ENCODE measurements around the gene LRRC8D. TPM values are rescaled to one million over a fixed set of nuclear protein-coding genes. Genes with fewer than 3 reads are reported as not detected.
A peak's percentile ranks its signal among the peaks of the same experiment; 100 is the strongest.

LRRC8D gene
- polyA plus RNA-seq, 2 of the 4 experiments (the other 2 are of a cell fraction) = 41.8 to 76.7 TPM

DNA sequence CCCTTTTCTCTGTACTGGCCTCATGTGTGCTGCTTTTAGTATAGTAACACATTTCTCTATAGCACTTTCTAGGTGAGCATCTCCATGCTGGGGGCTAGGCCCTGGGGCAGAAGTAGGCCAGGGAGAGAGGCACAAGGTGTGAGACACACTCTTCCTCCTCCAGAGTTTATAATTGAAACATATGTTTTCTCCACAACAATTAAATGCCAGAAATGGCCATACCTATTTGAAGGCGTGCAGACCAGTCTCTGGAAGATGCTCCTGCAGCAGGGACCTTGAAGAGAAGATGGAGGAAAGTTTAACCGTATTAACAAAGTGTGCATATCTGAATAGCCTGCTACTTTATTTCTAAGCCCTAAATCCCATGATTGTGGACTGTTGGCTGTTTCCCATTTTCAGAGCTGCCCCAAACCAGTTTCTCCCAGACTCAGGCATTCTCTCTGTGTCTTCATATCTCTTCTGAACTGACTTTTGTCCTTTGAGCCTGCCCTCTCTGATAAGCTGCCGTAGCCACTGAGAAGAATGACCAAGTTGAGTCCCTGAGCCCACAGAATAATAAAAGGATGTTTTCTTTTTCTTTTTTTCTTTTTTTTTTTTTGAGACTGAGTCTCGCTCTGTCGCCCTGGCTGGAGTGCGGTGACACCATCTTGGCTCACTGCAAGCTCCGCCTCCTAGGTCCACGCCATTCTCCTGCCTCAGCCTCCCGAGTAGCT, 81.3 kb downstream of the LRRC8D start:
- TF ChIP-seq HOXB5 (CRISPR knock-in tag; IDR thresholded peaks at IDR 0.05) (no peak), HEYL (CRISPR knock-in tag; IDR thresholded peaks at IDR 0.05) (no peak), FOSB (CRISPR knock-in tag; IDR thresholded peaks at IDR 0.05) (no peak), ZSCAN20 (CRISPR knock-in tag; IDR thresholded peaks at IDR 0.05) (no peak), NPAS2 (CRISPR knock-in tag; IDR thresholded peaks at IDR 0.05; ENCODE audit: borderline replicate concordance) (no peak), HDAC2 (IDR thresholded peaks at IDR 0.05) (no peak), GATA3 (IDR thresholded peaks at IDR 0.05; ENCODE audit: borderline replicate concordance) (no peak), KDM5A (IDR thresholded peaks at IDR 0.05) (no peak), CEBPB (IDR thresholded peaks at IDR 0.05) (no peak), NR3C1 (IDR thresholded peaks at IDR 0.05) (no peak), MAFK (IDR thresholded peaks at IDR 0.05; ENCODE audit: partially characterized antibody) (no peak), EHMT2 (IDR thresholded peaks at IDR 0.05; ENCODE audit: low read depth) (no peak)
- TF ChIP-seq, protein P1, sequence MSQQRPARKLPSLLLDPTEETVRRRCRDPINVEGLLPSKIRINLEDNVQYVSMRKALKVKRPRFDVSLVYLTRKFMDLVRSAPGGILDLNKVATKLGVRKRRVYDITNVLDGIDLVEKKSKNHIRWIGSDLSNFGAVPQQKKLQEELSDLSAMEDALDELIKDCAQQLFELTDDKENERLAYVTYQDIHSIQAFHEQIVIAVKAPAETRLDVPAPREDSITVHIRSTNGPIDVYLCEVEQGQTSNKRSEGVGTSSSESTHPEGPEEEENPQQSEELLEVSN (IDR thresholded peaks at IDR 0.05; ENCODE audit: borderline replicate concordance, low read depth) = no peak
- TF ChIP-seq, protein P2, sequence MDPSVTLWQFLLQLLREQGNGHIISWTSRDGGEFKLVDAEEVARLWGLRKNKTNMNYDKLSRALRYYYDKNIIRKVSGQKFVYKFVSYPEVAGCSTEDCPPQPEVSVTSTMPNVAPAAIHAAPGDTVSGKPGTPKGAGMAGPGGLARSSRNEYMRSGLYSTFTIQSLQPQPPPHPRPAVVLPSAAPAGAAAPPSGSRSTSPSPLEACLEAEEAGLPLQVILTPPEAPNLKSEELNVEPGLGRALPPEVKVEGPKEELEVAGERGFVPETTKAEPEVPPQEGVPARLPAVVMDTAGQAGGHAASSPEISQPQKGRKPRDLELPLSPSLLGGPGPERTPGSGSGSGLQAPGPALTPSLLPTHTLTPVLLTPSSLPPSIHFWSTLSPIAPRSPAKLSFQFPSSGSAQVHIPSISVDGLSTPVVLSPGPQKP (IDR thresholded peaks at IDR 0.05; ENCODE audit: low read depth, low read length) = no peak
- TF ChIP-seq, protein P3, sequence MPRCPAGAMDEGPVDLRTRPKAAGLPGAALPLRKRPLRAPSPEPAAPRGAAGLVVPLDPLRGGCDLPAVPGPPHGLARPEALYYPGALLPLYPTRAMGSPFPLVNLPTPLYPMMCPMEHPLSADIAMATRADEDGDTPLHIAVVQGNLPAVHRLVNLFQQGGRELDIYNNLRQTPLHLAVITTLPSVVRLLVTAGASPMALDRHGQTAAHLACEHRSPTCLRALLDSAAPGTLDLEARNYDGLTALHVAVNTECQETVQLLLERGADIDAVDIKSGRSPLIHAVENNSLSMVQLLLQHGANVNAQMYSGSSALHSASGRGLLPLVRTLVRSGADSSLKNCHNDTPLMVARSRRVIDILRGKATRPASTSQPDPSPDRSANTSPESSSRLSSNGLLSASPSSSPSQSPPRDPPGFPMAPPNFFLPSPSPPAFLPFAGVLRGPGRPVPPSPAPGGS (IDR thresholded peaks at IDR 0.05) = no peak
- POLR2A ChIA-PET = no interaction called here
- H3K4me1 ChIP-seq = peaks cover 89% of the 10 kb centered on the region

DNA sequence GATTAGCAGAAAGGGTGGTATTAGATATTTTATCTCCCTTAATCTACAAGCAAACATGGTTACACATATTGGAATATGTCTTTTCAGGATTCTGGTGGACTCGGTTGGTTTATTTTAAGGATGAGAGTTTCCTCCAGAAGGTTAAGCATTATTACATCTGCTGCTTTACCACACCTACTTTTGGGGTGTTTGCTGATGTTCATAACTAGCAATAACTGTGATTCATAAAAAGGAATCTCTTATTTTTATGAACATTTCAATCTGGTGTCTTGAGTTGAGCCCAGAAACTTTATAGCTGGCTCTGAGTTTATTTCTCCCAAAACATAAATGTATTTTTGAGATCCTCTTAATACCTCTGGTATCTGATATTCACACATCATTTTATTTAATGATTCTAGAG, 82.7 kb downstream of the LRRC8D start:
- Histone ChIP-seq H3K9me3 (no peaks in the 10 kb centered on the region), H3K4me2 (peak overlapping the region; percentile 74), H3K27ac (peak overlapping the region; percentile 95 to 97), H3K4me1 (peaks cover 93% of the 10 kb centered on the region), H3K4me3 (no peak overlapping the region)
- ChIA-PET CTCF (interaction anchor here (1.4 kb wide), 1 partner anchor 99 kb away, joined by 6 read pairs; no protein-coding TSS in a partner anchor), POLR2A (no interaction called here)
- FAIRE-seq (no peak), ATAC-seq (no peak), DNase-seq (ENCODE audit: low read depth in 1 of 2, low spot score in 1 of 2) (no peak)
- WGBS (ENCODE audit: missing lambda C conversion rate) = 14% methylated on average over 1 of the region's 1 CpG
- TF ChIP-seq HOXB13 (CRISPR knock-in tag; IDR thresholded peaks at IDR 0.05; ENCODE audit: low read depth) = no peak
- no peak for TF ChIP-seq MAFK (IDR thresholded peaks at IDR 0.05; ENCODE audit: partially characterized antibody)
- TF ChIP-seq EHF (CRISPR knock-in tag; IDR thresholded peaks at IDR 0.05) = no peak
- TF ChIP-seq PHF8 (IDR thresholded peaks at IDR 0.05; ENCODE audit: borderline replicate concordance, low read depth) = no peak
- TF ChIP-seq, protein P4, sequence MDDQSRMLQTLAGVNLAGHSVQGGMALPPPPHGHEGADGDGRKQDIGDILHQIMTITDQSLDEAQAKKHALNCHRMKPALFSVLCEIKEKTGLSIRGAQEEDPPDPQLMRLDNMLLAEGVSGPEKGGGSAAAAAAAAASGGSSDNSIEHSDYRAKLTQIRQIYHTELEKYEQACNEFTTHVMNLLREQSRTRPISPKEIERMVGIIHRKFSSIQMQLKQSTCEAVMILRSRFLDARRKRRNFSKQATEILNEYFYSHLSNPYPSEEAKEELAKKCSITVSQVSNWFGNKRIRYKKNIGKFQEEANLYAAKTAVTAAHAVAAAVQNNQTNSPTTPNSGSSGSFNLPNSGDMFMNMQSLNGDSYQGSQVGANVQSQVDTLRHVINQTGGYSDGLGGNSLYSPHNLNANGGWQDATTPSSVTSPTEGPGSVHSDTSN (IDR thresholded peaks at IDR 0.05) = no peak
- TF ChIP-seq JUN (IDR thresholded peaks at IDR 0.05) = no peak
- TF ChIP-seq, protein P5, sequence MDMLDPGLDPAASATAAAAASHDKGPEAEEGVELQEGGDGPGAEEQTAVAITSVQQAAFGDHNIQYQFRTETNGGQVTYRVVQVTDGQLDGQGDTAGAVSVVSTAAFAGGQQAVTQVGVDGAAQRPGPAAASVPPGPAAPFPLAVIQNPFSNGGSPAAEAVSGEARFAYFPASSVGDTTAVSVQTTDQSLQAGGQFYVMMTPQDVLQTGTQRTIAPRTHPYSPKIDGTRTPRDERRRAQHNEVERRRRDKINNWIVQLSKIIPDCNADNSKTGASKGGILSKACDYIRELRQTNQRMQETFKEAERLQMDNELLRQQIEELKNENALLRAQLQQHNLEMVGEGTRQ (IDR thresholded peaks at IDR 0.05) = no peak
- TF ChIP-seq BHLHE40 (IDR thresholded peaks at IDR 0.05; ENCODE audit: low read depth, low read length) = no peak
- TF ChIP-seq FOSB (CRISPR knock-in tag; IDR thresholded peaks at IDR 0.05) = no peak
- no peak for TF ChIP-seq ZSCAN20 (CRISPR knock-in tag; IDR thresholded peaks at IDR 0.05)
- no peak for TF ChIP-seq RAD21 (conservative IDR thresholded peaks at IDR 0.05 in 1 of 2, IDR thresholded peaks at IDR 0.05 in 1 of 2)
- TF ChIP-seq FOXS1 (CRISPR knock-in tag; IDR thresholded peaks at IDR 0.05) = no peak
- TF ChIP-seq, protein P6, sequence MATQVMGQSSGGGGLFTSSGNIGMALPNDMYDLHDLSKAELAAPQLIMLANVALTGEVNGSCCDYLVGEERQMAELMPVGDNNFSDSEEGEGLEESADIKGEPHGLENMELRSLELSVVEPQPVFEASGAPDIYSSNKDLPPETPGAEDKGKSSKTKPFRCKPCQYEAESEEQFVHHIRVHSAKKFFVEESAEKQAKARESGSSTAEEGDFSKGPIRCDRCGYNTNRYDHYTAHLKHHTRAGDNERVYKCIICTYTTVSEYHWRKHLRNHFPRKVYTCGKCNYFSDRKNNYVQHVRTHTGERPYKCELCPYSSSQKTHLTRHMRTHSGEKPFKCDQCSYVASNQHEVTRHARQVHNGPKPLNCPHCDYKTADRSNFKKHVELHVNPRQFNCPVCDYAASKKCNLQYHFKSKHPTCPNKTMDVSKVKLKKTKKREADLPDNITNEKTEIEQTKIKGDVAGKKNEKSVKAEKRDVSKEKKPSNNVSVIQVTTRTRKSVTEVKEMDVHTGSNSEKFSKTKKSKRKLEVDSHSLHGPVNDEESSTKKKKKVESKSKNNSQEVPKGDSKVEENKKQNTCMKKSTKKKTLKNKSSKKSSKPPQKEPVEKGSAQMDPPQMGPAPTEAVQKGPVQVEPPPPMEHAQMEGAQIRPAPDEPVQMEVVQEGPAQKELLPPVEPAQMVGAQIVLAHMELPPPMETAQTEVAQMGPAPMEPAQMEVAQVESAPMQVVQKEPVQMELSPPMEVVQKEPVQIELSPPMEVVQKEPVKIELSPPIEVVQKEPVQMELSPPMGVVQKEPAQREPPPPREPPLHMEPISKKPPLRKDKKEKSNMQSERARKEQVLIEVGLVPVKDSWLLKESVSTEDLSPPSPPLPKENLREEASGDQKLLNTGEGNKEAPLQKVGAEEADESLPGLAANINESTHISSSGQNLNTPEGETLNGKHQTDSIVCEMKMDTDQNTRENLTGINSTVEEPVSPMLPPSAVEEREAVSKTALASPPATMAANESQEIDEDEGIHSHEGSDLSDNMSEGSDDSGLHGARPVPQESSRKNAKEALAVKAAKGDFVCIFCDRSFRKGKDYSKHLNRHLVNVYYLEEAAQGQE (IDR thresholded peaks at IDR 0.05) = no peak
- TF ChIP-seq, protein P3 (IDR thresholded peaks at IDR 0.05) = no peak
- no peak for TF ChIP-seq RFX5 (IDR thresholded peaks at IDR 0.05)
- TF ChIP-seq CHD4 (IDR thresholded peaks at IDR 0.05; ENCODE audit: borderline replicate concordance) = no peak
- TF ChIP-seq GATA3 (IDR thresholded peaks at IDR 0.05; ENCODE audit: borderline replicate concordance) = no peak

More for the DNA sequence above, 81.3 kb downstream of the LRRC8D start:
- Histone ChIP-seq H3K27ac (peak overlapping the region; percentile 37 to 97; a peak in 4 of 6 replicates), H3K4me2 (no peak overlapping the region), H3K9me3 (no peaks in the 10 kb centered on the region), H3K4me3 (no peak overlapping the region)
- ATAC-seq (no peak), DNase-seq (ENCODE audit: low read depth in 1 of 2, low spot score in 1 of 2) (no peak), FAIRE-seq (no peak)
- CTCF ChIA-PET = no interaction called here
- 91% methylated on average over 9 of the region's 9 CpGs for WGBS (ENCODE audit: missing lambda C conversion rate)
